ENCODE data around the gene NDUFB4. TPM values are rescaled to one million over a fixed set of nuclear protein-coding genes. Genes with fewer than 3 reads are reported as not detected.
"Not testable (repeated sequence)": the region's sequence is repeated elsewhere in the genome, so short reads cannot be mapped to it uniquely, and the experiment has no call there.

The NDUFB4 gene
- polyA plus RNA-seq, 12 donors: 141 to 183 (median 166) TPM; not detected in 1

DNA sequence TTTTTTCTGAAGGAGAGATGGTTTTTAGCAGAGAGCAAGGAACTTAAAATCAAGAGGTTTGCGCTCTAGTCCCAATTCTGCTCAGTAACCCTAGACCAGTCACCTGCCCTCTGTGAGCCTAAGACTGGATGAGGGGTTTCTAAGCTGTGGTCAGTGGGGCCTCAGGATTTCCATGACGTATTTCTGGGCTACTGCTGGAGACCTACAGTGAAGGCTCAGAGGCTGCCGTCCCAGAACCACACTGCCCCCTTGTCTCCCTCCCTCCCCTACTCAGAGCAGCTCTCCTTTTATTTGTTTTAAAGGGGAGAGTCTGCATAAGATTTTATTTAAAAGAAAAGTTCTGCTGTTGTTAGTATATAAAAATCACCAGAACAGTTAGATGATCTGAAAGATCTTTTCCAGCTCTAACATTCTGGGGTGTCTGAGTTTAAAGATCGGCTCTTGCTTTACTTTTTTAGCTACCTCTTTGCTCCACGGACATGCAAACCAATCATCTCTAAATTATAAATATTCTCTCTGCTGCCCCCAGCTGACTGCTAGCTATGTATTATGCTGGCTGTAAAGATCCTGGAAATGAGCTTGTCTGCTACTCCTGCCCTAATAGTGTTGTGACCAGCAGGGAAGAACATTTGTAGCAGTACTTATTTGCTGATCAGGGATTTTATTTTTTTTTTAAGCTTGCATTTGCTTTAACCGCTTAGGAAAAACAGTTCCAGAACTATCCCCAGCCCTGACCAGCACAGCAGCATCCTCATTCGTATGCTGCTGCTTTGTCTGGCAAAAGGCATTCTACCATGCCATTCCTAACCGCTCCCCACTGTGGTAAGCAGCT lies 28.6 kb upstream of the NDUFB4 start:
- no peak for DNase-seq

DNA sequence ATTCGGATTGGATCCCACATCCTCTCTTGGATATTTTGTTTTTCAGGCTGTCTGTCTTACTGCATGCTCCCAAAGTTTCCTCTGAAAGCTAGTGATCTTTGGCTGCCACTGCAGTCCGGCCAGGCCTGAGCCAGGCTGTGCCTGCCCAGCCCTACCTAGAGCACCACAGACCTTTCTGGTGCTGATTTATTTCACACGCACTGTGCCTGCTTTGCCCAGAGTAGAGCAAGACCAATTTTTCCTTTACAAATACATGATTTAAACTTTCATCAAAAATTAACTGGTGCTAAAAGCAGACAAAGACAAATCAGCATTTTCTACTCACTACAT lies 28.0 kb upstream of the NDUFB4 start:
- no peak for DNase-seq

DNA sequence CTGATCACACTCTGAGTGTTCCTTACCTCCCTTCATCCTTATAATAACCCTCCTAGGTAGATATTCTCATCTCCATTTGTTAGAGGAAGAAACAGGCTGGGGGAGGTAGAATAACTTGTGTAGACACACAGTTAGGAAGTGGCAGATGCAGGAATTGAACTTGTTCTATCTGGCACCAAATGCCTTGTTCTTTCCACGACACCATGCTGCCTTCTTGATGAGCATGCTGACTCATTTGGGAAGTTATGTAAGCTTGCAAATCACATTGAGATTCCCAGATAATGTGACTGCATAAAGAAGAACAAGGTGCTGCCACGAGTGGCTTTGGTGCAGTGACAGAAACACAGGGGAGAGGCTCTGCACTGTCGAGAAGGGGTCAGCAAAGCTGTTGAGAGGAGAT lies 27.5 kb upstream of the NDUFB4 start:
- no peak for DNase-seq

- no peak for DNase-seq
These were observed 26.7 kb upstream of the NDUFB4 start for GRCh38 chr3:120569222-120570057.

DNA sequence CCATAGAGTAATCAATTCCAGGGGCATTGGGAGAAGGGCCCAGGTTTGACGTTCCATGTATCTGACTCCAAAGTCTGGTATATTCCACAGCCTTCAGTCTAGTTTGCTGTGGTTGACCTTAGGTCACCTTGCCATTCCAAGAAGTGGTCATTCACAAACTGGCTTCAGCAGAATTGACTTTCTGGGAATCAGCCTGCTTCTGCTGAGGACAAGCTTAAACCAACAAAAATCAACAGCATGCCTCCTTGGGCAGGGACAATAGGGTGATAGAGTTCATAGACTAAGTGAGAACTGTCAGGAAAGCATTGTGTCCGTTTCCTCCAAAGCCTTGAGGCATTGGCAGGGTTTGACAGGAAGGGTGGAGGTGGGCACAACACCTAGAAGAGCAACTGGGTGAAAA lies 24.1 kb upstream of the NDUFB4 start:
- no peak for DNase-seq

DNA sequence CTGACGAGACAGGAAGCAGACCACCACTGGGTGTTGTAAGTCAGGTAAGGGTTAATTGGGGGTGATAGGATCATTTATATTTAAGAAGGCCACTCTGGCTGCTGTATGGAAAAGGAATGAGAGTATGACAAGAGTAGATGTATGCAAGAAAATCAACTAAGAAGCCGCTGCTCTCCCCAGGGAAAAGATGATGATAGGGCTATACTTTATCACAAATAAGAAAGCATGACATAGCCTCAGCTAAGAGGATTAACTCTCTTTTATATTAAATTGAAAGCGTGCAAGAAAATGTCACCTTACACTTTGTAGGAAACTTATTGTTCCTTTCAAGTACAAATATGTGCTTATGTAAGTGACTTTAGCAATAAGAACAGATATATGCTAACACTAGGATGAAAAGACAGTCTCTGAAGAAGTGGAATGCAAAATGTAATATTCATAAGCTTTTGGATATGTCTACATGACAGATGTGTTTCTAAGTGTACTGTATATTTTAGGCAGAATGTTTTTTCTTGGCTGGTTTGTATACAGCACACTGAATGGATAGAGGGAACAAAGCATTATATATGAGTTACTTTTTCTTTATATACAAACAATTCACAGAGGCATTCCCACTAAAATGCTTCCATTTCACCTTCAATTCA lies 8.7 kb upstream of the NDUFB4 start:
- DNase-seq: no peak

DNA sequence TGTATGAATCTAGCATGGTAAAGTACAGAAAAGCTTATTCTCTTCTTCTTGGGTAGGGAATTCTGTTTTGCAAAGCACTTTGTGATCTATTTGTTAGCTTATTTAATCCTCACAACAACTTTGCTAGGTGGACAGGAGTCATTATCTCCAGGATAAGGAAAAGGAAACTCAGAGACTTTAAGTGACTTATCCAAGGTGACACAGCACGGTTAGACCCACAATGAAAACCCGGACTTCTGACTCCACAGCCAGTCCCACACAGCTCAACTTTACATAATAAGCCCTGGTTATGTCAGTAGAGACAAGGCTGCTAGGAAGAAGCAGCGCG lies 384 bp upstream of the NDUFB4 start:
- DNase-seq: no peak

DNA sequence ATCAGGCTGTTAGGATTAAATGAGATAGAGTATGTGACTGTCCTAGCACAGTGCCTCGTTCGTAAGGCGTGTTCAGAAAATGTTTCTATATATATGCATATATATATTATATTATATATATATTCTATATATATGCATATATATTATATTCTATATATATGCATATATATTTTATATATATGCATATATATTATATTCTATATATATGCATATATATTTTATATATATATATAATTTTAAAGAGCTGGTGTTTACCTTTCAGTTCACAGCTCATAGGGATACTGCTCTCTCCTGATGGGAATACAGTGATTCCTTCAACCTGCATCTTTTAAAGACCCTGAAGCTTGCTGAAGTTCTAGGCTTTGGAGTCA lies 702 bp downstream of the NDUFB4 start:
- DNase-seq: no peak

DNA sequence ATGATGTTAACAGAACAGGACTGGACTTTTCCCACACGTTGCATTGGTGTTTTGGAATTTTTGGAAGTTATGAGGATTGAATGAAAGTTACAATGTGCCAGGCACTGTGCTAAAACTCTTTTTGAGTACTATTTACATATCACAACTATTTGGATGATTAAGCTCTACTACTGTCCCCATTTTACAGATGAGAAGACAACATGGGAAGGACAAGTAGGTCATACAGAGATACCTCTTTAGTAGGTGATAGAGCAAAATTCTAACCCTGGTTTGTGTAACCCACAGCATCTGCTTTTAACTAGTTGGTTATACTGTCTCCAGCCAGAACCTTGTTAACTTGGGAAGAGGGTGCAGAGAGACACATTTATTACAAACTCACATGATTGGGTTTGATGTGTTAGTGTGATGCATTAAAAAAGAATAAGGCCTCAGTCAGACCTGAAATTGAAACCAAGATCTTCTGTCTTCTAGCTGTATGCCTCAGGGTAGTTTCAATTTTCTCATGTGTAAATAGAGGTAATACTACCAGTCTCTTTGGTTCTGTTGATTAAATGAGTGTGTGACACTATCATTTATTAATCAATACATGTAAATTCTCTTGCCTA lies 1.4 kb downstream of the NDUFB4 start:
- DNase-seq: no peak

DNA sequence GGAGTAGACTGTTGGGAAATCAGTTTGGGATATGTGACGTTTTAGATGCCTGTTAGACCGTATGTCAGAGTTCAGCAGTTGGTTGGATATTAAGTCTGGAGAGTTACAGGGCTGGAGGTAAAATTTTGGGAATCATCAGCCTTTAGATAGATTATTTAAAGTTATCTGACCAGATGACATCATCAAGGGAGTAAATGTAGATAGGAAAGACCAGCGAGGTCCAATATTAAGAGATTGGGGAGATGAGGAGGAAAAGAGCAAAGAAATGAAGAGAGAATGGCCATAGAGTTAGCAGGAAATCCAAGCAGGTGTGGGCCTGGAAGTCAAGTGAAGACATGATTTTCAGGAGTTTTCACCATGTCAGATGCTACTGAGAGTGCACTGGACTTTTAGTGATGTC lies 3.1 kb downstream of the NDUFB4 start:
- DNase-seq: no peak

DNA sequence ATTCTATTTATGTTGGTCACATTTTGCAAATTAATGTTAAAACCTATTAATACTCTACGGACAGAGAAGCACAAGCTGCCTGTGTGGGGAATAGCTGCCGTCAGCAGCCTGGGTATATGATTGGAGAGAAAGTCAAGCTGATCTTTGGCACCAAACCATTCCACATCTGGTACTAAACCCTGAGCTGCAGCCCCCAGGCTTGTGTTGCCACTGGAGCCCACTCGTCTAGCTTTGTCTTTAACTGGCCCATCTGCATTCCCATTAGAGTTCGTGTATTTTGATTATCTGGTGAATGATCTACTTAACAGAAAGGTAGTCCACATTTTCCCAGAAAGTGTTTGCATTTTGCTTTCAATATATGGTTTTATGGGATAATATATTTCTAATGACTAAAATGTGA lies 5.4 kb downstream of the NDUFB4 start:
- DNase-seq: no peak

DNA sequence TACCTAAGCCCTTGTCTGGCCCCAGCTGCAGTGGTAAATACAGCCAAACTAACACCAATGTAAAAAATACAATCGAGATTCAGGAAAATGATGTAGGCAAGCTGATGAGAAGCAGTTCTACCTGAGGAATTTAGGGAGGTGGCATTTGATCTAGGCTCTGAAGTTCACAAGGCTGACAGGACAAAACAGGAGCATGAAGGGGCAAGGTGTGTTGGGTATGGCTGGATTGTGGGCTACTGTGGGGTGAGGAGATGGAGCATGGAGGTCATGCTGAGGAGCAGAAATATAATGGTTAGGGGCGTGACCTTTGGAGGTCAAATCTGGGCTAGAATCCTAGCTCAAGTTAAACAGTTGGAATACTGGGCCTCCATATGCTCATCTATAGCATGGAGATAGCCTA lies 6.5 kb downstream of the NDUFB4 start:
- no peak for DNase-seq

DNA sequence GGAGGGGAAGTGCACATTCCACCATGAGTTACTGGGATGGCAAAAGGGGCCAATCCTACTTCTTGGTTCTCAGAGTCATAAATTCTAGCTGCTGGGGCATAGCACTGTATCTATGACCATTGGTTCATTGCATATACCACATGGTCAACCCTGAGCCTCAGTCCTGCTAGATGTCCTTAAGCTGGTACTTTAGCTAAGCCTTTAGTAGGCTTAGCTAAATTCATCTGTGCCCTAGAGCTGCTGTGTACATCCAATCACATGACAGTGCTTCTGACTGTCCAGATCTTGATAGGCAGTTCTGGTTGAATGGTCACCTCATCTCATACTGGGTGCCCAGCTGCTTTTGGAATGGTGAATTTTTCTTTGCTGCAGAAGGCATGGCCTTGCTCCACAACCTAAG lies 8.2 kb downstream of the NDUFB4 start:
- no peak for DNase-seq

GRCh38 chr3:120604784-120605183 lies 8.6 kb downstream of the NDUFB4 start:
- DNase-seq: no peak

DNA sequence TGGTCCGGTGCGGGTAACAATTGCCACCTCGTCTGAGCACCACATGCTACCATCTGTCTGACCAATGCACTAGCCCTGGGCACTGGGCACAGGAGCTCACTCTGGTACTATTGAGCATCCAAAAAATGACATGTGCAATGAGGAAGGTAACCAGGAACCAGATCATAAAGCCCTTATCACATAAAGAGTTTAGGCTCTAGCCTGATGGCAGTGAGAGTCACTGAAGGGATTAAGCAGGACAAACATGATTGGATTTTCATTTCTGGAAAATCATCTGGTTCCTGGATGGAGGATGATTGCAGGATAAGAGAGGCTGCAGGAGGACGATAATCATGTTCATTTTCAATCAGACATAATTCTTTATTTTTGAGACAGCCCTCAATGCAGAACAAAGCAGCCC lies 12.4 kb downstream of the NDUFB4 start:
- DNase-seq: no peak

DNA sequence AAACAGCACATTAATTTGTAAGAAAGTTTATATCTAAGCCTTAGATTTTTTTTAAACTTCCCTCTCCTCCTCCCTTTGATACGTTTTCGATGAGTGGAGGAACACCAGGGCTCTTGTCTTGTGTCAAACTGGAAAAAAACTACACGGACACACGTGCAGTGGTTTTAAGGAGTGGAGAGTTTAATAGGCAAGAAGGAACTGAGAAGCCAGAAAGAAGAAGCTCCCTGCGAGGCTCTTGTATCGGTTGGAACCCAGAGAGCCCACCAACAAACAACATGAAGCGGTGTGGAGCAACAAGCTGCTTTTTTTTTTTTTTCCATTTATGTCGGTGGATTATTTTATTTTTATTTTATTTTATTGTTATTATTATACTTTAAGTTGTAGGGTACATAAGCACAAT lies 18.6 kb downstream of the NDUFB4 start:
- DNase-seq: no peak

GRCh38 chr3:120615847-120616609 lies 19.9 kb downstream of the NDUFB4 start:
- no peak for DNase-seq

DNA sequence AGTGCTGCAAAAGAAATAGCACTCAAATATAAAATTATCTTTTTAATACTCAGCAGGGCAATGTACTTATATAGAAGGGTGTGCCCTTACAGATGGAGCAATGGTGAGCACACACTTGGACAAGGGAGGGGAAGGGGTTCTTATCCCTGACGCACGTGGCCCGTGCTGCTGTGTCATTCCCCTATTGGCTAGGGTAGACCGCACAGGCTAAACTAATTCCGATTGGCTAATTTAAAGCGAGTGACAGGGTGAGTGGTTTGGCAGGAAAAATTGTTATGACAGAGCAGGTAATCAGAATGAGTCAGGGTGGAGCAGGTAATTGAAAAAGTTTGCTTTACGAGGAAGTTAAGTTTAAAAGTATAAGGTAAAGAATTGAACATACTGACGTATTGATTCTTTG lies 20.6 kb downstream of the NDUFB4 start:
- DNase-seq: not testable (repeated sequence)

DNA sequence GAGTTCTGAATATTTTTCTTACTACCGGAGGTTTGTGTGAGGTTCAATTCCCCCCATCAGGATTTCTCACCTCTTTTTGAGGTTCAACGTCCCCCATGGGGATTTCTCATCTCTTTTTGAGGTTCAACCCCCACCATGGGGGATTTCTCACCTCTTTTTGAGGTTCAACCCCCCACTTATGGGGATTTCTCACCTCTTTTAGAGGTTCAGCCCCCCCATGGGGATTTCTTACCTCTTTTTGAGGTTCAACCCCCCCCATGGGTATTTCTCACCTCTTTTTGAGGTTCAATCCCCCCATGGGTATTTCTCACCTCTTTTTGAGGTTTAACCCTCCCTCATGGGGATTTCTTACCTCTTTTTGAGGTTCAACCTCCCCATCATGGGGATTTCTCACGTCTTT lies 26.3 kb downstream of the NDUFB4 start:
- DNase-seq: no peak

DNA sequence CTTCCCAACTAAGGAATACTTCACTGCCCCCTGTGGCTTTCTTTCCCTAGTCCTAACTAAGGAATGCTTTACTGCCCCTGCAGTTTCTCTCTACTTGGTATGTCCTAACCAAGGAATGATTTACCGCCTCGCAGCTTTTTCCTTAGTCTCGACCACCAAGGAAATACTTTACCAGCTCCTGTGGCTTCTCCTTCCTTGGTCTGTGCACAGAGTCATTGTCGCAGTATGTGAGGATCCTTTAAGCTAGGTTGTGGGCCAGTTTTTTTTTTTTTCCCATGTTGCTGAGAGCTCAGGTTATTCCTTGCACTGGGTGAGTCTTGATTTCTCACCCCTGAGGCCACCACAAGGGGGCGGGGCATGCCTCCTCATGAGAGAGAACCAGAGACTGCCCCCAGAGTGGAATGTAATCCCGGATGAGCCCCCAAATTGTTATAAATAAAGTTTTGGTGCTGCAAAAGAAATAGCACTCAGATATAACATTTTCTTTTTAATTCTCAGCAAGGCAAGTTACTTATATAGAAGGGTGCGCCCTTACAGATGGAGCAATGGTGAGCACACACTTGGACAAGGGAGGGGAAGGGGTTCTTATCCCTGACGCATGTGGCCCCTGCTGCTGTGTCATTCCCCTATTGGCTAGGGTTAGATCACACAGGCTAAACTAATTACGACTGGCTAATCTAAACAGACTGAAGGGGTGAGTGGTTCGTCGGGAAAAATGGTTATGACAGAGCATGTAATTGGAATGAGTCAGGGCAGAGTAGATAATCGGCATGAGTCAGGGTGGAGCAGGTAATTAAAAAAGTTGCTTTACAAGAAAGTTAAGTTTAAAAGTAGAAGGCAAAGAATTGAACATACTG lies 27.0 kb downstream of the NDUFB4 start:
- no peak for DNase-seq

DNA sequence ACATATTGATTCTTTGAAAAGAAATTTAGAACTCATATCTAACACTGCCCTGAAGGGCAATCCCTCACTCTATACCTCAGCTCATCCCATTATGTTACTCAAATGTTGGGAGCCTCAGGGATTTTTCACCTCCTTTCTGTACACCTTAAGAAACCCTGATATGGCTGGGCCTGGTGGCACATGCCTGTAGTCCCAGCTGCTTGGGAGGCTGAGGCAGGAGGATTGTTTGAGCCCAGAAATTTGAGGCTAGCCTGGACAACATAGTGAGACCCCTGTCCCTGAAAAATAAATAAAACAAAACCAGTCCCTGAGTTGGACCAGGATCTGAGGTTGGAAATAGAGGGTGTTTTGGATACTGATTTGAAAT lies 27.6 kb downstream of the NDUFB4 start:
- DNase-seq: no peak
